WI38 (cell line): ENCODE measurements around the gene NMU.
A peak's percentile ranks its signal among the peaks of the same experiment; 100 is the strongest.

ENCODE experiments used
- H3K4me3 ChIP-seq: 2 replicates; pipeline ENCODE4 v1.5.1; 2011; ENCODE audit warnings: low read depth, mild to moderate bottlenecking, control low read depth, low read length
- TF ChIP-seq, protein P1 (sequence below): IDR thresholded peaks from 2 replicates; pipeline ENCODE4 v1.5.1; 2012; ENCODE audit warnings: low read depth, mild to moderate bottlenecking, control low read depth, low read length

The NMU gene

GRCh38 chr4:55547918-55548317, 88.2 kb downstream of the NMU start:
- TF ChIP-seq, protein P1, sequence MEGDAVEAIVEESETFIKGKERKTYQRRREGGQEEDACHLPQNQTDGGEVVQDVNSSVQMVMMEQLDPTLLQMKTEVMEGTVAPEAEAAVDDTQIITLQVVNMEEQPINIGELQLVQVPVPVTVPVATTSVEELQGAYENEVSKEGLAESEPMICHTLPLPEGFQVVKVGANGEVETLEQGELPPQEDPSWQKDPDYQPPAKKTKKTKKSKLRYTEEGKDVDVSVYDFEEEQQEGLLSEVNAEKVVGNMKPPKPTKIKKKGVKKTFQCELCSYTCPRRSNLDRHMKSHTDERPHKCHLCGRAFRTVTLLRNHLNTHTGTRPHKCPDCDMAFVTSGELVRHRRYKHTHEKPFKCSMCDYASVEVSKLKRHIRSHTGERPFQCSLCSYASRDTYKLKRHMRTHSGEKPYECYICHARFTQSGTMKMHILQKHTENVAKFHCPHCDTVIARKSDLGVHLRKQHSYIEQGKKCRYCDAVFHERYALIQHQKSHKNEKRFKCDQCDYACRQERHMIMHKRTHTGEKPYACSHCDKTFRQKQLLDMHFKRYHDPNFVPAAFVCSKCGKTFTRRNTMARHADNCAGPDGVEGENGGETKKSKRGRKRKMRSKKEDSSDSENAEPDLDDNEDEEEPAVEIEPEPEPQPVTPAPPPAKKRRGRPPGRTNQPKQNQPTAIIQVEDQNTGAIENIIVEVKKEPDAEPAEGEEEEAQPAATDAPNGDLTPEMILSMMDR: no peak
- H3K4me3 ChIP-seq: peak overlapping the region; percentile 90

GRCh38 chr4:55547466-55547770, 88.7 kb downstream of the NMU start:
- peak overlapping the region; percentile 90 for H3K4me3 ChIP-seq
- TF ChIP-seq, protein P1: no peak

GRCh38 chr4:55546756-55547465, 89.2 kb downstream of the NMU start, which contains the start of gene CLOCK:
Gene CLOCK, minus strand, starts transcription at chr4:55546909. Its CDS starts 64,124 bp downstream, at chr4:55482785.
- TF ChIP-seq, protein P1: peak; percentile 40
- H3K4me3 ChIP-seq: peak within 1 kb of the TSS; percentile 90

DNA sequence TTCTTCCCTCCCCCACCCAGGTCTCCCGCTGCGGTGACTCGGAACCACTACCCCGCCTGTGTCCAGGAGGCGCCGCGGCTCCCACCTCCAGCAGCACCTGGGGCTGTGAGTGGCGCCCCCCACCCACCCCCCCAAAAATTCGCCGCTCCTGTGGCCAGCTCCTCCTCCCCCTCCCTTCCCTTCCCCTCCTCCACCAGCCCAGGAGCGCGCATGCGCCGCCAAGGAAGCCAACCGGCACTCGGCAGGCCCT, 89.7 kb downstream of the NMU start:
- TF ChIP-seq, protein P1: no peak
- H3K4me3 ChIP-seq: peak overlapping the region; percentile 90

DNA sequence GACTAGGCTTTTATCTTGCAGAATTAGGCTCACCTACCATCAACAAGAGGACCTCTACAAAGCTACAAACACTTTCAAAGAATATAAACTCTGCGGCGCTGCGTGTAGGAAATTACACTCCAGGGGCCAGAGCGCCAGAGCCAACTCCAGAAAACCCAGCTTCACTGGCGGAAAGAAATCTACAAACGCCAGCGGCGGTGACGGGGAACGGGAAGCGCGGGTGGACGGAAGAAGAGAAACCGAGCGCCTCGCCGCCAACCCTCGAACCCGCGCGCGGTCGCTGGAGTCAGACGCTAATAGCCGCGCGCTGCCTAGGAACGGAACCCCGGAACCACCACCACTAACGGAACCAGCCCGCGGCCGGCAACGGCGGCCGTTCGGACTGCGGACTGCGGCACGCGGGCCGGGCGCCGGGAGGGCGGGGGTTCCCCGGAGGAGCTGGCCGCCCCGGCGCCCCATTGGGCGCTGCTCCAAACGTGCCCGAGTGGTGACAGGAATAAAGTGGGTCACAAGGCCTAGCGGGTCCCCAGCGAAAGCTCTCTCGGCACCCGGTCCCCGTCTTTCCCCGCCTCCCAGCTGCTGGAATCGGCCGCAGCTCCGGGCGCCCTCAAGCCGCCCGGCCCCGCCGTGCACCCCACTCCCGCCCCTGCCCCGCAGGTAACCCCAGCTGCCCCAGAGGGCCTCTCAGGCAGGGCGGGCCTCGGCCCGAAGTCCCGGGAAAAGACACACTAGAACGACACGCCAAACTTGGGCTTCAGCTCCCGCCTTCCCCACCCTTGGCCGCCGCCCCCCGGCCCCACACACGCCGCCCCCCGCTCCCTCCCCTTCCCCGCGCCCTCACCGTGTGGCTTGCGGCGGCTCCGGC, 90.2 kb downstream of the NMU start:
- TF ChIP-seq, protein P1: no peak
- H3K4me3 ChIP-seq: peak overlapping the region; percentile 90
